ENCODE data around the gene TASL.

DNA sequence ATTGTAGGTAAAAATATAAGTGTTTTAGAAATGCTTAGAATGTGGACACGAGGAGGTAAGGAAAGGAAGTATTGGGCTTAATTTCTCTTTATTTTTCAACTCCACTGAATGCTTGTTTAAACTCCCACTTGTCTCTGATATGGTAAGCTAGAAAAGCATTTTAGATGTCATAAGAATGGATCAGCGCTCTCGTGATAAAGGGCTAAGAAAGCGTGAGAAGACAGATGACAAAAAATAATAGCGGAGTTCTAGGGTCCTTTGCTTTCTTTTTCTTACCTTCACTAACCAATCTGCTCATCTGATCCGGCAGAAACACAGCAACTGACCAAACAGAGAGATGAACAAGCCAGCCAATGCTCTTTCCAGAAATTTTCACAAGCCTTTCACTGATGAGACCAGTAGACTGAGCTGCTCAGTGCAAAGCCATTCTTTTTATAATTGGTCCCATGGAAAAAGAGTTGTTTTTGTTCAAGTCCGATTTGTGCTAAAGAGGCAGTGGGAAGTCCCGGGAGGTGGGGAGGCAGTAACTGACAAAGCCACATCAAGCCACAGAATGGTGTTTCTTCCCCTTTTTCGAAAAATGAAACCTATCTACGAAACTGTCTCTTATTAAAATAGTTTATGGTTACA lies at the start of gene TASL:
- TF ChIP-seq, protein P1, sequence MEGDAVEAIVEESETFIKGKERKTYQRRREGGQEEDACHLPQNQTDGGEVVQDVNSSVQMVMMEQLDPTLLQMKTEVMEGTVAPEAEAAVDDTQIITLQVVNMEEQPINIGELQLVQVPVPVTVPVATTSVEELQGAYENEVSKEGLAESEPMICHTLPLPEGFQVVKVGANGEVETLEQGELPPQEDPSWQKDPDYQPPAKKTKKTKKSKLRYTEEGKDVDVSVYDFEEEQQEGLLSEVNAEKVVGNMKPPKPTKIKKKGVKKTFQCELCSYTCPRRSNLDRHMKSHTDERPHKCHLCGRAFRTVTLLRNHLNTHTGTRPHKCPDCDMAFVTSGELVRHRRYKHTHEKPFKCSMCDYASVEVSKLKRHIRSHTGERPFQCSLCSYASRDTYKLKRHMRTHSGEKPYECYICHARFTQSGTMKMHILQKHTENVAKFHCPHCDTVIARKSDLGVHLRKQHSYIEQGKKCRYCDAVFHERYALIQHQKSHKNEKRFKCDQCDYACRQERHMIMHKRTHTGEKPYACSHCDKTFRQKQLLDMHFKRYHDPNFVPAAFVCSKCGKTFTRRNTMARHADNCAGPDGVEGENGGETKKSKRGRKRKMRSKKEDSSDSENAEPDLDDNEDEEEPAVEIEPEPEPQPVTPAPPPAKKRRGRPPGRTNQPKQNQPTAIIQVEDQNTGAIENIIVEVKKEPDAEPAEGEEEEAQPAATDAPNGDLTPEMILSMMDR (IDR thresholded peaks at IDR 0.05): no peak
- no peak for TF ChIP-seq NR3C1 (IDR thresholded peaks at IDR 0.05)
- no peak for TF ChIP-seq JUNB (IDR thresholded peaks at IDR 0.05)
- TF ChIP-seq KDM1A (IDR thresholded peaks at IDR 0.05; ENCODE audit: low read depth): no peak
- TF ChIP-seq CEBPB (IDR thresholded peaks at IDR 0.05): no peak

All from A549 (cell line).